Gastroesophageal sphincter (tissue), 3 donors: ENCODE measurements around the gene BIRC2.

ENCODE experiments used
- EP300 ChIP-seq: sonication (generic); formaldehyde crosslinking; IDR thresholded peaks from one replicate; pipeline ENCODE4 v1.6.1; 2017; ENCODE audit warnings: antibody characterized with exemption, mild to moderate bottlenecking
- POLR2A ChIP-seq, 2 donors: fragments of 450-650 bp; IDR thresholded peaks; one replicate each; pipeline ENCODE4 v1.6.1; 2017; ENCODE audit warnings: antibody characterized with exemption in 2 of 2, mild to moderate bottlenecking in 2 of 2, moderate library complexity in 1 of 2
- POLR2AphosphoS5 ChIP-seq: sonication (generic); formaldehyde crosslinking; IDR thresholded peaks from one replicate; pipeline ENCODE4 v1.6.1; 2017; ENCODE audit warnings: antibody characterized with exemption
- TF ChIP-seq, protein P1 (sequence below), 4 experiments: fragments of 200-600 bp in 2 of 4; fragments of 450-650 bp in 2 of 4; sonication (generic) in 1 of 4; IDR thresholded peaks; one replicate each; pipeline ENCODE4 v1.5.1; 2017 to 2019; ENCODE audit warnings: antibody characterized with exemption in 4 of 4, mild to moderate bottlenecking in 2 of 4, moderate library complexity in 2 of 4

GRCh38 chr11:102393272-102393730, 46.3 kb downstream of the BIRC2 start:
- no peak for TF ChIP-seq EP300
- TF ChIP-seq POLR2A (IDR thresholded peaks at IDR 0.05): no peak
- TF ChIP-seq, protein P1, sequence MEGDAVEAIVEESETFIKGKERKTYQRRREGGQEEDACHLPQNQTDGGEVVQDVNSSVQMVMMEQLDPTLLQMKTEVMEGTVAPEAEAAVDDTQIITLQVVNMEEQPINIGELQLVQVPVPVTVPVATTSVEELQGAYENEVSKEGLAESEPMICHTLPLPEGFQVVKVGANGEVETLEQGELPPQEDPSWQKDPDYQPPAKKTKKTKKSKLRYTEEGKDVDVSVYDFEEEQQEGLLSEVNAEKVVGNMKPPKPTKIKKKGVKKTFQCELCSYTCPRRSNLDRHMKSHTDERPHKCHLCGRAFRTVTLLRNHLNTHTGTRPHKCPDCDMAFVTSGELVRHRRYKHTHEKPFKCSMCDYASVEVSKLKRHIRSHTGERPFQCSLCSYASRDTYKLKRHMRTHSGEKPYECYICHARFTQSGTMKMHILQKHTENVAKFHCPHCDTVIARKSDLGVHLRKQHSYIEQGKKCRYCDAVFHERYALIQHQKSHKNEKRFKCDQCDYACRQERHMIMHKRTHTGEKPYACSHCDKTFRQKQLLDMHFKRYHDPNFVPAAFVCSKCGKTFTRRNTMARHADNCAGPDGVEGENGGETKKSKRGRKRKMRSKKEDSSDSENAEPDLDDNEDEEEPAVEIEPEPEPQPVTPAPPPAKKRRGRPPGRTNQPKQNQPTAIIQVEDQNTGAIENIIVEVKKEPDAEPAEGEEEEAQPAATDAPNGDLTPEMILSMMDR (IDR thresholded peaks at IDR 0.05): no peak
- TF ChIP-seq POLR2AphosphoS5: no peak
